ENCODE results near the gene CHST9. TPM values are rescaled to one million over a fixed set of nuclear protein-coding genes. Genes with fewer than 3 reads are reported as not detected.

CHST9 gene
- polyA plus RNA-seq, 2 of the 4 experiments (the other 2 are of a cell fraction) = 0.06 TPM; not detected in 1

DNA sequence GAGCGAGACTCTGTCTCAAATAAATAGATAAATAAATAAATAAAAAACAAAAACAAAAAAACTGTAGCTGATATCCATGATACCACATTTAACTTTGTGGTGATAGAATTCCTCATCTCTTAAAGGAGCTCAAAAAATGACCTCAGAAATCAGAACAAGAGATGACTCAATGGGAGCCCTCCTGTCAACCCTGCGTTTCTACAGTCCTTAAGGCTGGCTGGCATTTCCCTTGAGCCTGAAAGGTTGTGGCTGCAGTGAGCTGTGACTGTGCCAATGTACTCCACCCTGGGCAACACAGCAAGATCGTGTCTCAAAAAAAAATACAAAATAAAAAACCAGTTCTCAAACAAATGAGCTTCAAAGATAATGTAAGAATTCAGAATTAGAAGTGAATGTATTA lies 40.4 kb downstream of the CHST9 start (continued):
- TF ChIP-seq JUNB (IDR thresholded peaks at IDR 0.05) = no peak
- TF ChIP-seq ESRRA (IDR thresholded peaks at IDR 0.05; ENCODE audit: borderline replicate concordance, low read length) = no peak
- no peak for TF ChIP-seq CBX2 (IDR thresholded peaks at IDR 0.05; ENCODE audit: borderline replicate concordance, low read depth)
- no peak for TF ChIP-seq POLR2AphosphoS2 (conservative IDR thresholded peaks at IDR 0.05; ENCODE audit: low read length)
- TF ChIP-seq EP300 (IDR thresholded peaks at IDR 0.05) = no peak
- TF ChIP-seq BHLHE40 (IDR thresholded peaks at IDR 0.05; ENCODE audit: low read depth, low read length) = no peak
- TF ChIP-seq TP53 (CRISPR knock-in tag; IDR thresholded peaks at IDR 0.05) = no peak
- TF ChIP-seq, protein P1, sequence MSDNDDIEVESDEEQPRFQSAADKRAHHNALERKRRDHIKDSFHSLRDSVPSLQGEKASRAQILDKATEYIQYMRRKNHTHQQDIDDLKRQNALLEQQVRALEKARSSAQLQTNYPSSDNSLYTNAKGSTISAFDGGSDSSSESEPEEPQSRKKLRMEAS (IDR thresholded peaks at IDR 0.05) = no peak
- TF ChIP-seq NR3C1 (IDR thresholded peaks at IDR 0.05) = no peak
- TF ChIP-seq RAD21 (conservative IDR thresholded peaks at IDR 0.05 in 1 of 2, IDR thresholded peaks at IDR 0.05 in 1 of 2) = no peak

DNA sequence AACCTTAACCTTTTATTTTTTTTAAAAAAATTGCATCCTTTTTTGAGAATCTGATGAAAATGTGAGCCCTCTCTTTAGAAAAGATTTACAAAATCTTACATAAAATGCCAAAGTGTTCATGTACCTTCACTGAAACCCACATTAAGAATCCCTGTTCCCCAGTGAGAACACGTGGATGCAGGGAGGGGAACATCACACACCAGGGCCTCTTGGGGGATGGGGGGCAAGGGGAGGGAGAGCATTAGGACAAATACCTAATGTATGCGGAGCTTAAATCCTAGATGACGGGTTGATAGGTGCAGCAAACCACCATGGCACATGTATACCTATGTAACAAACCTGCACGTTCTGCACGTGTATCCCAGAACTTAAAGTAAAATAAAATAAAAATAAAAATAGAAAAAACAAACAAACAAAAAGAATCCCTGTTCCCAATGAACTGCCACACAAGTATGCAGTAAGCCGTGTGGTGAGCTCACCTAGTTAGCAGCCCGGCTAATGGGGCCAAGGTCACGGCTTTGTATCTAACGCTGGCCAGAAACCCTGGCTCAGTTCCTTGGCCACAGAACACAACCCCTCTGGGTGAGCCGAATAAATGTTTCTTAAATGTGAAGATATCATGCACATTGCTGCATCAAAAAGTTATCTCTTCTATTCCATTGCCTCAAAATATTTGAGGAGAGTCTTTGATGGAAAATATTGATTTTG lies 41.4 kb downstream of the CHST9 start:
- Histone ChIP-seq H3K4me2 (no peak overlapping the region), H3K9me3 (no peaks in the 10 kb centered on the region), H3K4me1 (no peaks in the 10 kb centered on the region), H3K4me3 (no peak overlapping the region), H3K27ac (no peak overlapping the region)
- ATAC-seq (no peak), FAIRE-seq (no peak), DNase-seq (ENCODE audit: low read depth in 1 of 2, low spot score in 1 of 2) (no peak)
- no peak for TF ChIP-seq KDM5A (IDR thresholded peaks at IDR 0.05)
- TF ChIP-seq, protein P2, sequence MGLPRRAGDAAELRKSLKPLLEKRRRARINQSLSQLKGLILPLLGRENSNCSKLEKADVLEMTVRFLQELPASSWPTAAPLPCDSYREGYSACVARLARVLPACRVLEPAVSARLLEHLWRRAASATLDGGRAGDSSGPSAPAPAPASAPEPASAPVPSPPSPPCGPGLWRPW (IDR thresholded peaks at IDR 0.05) = no peak
- no peak for TF ChIP-seq KDM1A (IDR thresholded peaks at IDR 0.05; ENCODE audit: low read depth)
- no peak for TF ChIP-seq EHMT2 (IDR thresholded peaks at IDR 0.05; ENCODE audit: low read depth)
- TF ChIP-seq, protein P3, sequence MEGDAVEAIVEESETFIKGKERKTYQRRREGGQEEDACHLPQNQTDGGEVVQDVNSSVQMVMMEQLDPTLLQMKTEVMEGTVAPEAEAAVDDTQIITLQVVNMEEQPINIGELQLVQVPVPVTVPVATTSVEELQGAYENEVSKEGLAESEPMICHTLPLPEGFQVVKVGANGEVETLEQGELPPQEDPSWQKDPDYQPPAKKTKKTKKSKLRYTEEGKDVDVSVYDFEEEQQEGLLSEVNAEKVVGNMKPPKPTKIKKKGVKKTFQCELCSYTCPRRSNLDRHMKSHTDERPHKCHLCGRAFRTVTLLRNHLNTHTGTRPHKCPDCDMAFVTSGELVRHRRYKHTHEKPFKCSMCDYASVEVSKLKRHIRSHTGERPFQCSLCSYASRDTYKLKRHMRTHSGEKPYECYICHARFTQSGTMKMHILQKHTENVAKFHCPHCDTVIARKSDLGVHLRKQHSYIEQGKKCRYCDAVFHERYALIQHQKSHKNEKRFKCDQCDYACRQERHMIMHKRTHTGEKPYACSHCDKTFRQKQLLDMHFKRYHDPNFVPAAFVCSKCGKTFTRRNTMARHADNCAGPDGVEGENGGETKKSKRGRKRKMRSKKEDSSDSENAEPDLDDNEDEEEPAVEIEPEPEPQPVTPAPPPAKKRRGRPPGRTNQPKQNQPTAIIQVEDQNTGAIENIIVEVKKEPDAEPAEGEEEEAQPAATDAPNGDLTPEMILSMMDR (IDR thresholded peaks at IDR 0.05) = no peak
- ChIA-PET CTCF (no interaction called here), POLR2A (no interaction called here)
- WGBS (ENCODE audit: missing lambda C conversion rate) = 54% methylated on average over 10 of the region's 10 CpGs

DNA sequence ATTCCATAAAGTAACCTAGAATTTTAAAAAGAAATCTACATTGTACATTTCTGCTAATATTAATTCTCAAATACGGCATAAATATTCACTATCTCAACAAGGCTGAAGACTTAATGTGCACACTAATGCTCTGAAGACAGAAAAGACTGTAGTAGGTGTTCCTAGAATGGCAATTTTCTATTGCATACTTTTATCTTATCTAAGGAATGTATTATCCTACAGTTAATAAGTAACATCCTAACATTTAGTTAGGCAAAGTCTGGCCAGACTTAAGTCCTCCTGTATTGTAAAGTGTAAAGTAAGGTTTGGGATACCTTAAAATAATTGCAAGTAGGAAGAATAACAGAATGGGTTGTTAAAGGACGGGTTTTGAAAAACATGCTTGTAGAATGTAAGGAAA lies 42.2 kb downstream of the CHST9 start:
- DNase-seq (ENCODE audit: low read depth in 1 of 2, low spot score in 1 of 2) (no peak), FAIRE-seq (no peak), ATAC-seq (no peak)
- Histone ChIP-seq H3K4me1 (no peaks in the 10 kb centered on the region), H3K9me3 (no peaks in the 10 kb centered on the region), H3K27ac (no peak overlapping the region), H3K4me3 (no peak overlapping the region), H3K4me2 (no peak overlapping the region)
- WGBS (ENCODE audit: missing lambda C conversion rate) = 44% methylated on average over 2 of the region's 2 CpGs
- POLR2A ChIA-PET = no interaction called here
- CTCF ChIA-PET = no interaction called here
- TF ChIP-seq KDM1A (IDR thresholded peaks at IDR 0.05; ENCODE audit: low read depth) (no peak), SREBF2 (IDR thresholded peaks at IDR 0.05) (no peak), ZNF302 (CRISPR knock-in tag; IDR thresholded peaks at IDR 0.05) (no peak), HOXA7 (CRISPR knock-in tag; IDR thresholded peaks at IDR 0.05) (no peak), SMC3 (IDR thresholded peaks at IDR 0.05) (no peak), TFCP2L1 (CRISPR knock-in tag; IDR thresholded peaks at IDR 0.05) (no peak)
- TF ChIP-seq, protein P4, sequence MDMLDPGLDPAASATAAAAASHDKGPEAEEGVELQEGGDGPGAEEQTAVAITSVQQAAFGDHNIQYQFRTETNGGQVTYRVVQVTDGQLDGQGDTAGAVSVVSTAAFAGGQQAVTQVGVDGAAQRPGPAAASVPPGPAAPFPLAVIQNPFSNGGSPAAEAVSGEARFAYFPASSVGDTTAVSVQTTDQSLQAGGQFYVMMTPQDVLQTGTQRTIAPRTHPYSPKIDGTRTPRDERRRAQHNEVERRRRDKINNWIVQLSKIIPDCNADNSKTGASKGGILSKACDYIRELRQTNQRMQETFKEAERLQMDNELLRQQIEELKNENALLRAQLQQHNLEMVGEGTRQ (IDR thresholded peaks at IDR 0.05) = no peak

All from A549 (cell line).